ENCODE data around the gene IL24.

The IL24 gene

DNA sequence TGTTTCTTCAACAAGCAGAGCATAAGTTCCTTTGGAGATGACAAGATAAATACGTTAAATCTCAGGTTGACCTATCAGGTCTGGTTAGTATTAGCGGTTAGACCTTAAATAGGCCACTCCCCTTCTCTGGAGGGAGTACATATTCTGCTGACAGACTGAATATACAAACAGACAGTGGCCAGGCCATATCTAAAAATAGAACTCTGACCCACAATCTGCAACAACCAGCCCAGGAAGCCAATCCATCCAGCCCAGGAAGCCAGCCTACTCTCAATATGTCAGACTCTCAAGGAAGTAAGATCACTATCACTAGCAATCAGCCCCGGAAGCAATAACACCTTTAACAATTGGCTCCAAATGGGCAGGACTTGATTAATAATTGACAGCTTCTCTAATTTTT lies 25.1 kb upstream of the IL24 start:
- DNase-seq (ENCODE audit: low read depth in 1 of 2, low spot score in 1 of 2), result no peak
- H3K4me3 ChIP-seq (replicated peaks; ENCODE audit: insufficient read depth, low read length), result no peak overlapping the region
- no peak overlapping the region for H3K27ac ChIP-seq (replicated peaks)
- no peaks in the 10 kb centered on the region for H3K27me3 ChIP-seq (ENCODE audit: insufficient read depth, poor library complexity, severe bottlenecking)
- TF ChIP-seq, protein P1, sequence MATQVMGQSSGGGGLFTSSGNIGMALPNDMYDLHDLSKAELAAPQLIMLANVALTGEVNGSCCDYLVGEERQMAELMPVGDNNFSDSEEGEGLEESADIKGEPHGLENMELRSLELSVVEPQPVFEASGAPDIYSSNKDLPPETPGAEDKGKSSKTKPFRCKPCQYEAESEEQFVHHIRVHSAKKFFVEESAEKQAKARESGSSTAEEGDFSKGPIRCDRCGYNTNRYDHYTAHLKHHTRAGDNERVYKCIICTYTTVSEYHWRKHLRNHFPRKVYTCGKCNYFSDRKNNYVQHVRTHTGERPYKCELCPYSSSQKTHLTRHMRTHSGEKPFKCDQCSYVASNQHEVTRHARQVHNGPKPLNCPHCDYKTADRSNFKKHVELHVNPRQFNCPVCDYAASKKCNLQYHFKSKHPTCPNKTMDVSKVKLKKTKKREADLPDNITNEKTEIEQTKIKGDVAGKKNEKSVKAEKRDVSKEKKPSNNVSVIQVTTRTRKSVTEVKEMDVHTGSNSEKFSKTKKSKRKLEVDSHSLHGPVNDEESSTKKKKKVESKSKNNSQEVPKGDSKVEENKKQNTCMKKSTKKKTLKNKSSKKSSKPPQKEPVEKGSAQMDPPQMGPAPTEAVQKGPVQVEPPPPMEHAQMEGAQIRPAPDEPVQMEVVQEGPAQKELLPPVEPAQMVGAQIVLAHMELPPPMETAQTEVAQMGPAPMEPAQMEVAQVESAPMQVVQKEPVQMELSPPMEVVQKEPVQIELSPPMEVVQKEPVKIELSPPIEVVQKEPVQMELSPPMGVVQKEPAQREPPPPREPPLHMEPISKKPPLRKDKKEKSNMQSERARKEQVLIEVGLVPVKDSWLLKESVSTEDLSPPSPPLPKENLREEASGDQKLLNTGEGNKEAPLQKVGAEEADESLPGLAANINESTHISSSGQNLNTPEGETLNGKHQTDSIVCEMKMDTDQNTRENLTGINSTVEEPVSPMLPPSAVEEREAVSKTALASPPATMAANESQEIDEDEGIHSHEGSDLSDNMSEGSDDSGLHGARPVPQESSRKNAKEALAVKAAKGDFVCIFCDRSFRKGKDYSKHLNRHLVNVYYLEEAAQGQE (IDR thresholded peaks at IDR 0.05; ENCODE audit: insufficient replicate concordance, low read depth), result no peak
- TF ChIP-seq SPI1 (IDR thresholded peaks at IDR 0.05; ENCODE audit: borderline replicate concordance, low read depth) (no peak), POLR2AphosphoS5 (IDR thresholded peaks at IDR 0.05; ENCODE audit: low read depth) (no peak), GABPA (IDR thresholded peaks at IDR 0.05; ENCODE audit: low read depth) (no peak)
- TF ChIP-seq, protein P2, sequence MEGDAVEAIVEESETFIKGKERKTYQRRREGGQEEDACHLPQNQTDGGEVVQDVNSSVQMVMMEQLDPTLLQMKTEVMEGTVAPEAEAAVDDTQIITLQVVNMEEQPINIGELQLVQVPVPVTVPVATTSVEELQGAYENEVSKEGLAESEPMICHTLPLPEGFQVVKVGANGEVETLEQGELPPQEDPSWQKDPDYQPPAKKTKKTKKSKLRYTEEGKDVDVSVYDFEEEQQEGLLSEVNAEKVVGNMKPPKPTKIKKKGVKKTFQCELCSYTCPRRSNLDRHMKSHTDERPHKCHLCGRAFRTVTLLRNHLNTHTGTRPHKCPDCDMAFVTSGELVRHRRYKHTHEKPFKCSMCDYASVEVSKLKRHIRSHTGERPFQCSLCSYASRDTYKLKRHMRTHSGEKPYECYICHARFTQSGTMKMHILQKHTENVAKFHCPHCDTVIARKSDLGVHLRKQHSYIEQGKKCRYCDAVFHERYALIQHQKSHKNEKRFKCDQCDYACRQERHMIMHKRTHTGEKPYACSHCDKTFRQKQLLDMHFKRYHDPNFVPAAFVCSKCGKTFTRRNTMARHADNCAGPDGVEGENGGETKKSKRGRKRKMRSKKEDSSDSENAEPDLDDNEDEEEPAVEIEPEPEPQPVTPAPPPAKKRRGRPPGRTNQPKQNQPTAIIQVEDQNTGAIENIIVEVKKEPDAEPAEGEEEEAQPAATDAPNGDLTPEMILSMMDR (IDR thresholded peaks at IDR 0.05; ENCODE audit: insufficient read depth, low read length), result no peak

DNA sequence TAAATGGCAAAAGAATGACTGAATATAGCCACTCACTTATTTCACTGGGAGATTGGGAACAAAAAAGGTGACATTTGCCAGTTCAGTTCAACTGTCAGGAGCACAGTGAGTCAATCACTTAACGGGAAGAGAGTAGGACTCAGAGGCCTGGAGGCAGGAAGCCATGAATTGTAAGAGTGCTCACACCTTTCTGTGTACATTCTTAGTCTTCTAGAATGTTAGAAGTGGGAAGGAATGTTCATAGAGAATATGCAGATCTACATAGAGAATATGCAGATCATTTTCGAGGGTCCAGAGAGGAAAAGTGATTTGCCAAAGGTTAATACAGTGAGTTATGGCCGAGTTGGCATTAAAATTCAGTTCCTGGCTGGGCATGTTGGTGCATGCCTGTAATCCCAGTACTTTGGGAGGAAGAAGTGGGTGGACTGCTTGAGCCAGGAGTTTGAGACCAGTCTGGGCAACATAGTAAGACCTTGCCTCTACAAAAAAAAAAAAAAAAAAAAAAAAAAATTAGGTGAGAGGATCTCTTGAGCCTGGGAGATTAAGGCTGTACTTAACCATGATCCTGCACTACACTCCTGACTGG lies 23.5 kb upstream of the IL24 start:
- Histone ChIP-seq H3K27me3 (ENCODE audit: insufficient read depth, poor library complexity, severe bottlenecking) (no peaks in the 10 kb centered on the region), H3K4me3 (replicated peaks; ENCODE audit: insufficient read depth, low read length) (no peak overlapping the region), H3K27ac (replicated peaks) (no peak overlapping the region)
- TF ChIP-seq, protein P1 (IDR thresholded peaks at IDR 0.05; ENCODE audit: insufficient replicate concordance, low read depth), result no peak
- TF ChIP-seq SPI1 (IDR thresholded peaks at IDR 0.05; ENCODE audit: borderline replicate concordance, low read depth) (no peak), GABPA (IDR thresholded peaks at IDR 0.05; ENCODE audit: low read depth) (no peak), POLR2AphosphoS5 (IDR thresholded peaks at IDR 0.05; ENCODE audit: low read depth) (no peak)
- TF ChIP-seq, protein P2 (IDR thresholded peaks at IDR 0.05; ENCODE audit: insufficient read depth, low read length), result no peak
- no peak for DNase-seq (ENCODE audit: low read depth in 1 of 2, low spot score in 1 of 2)

DNA sequence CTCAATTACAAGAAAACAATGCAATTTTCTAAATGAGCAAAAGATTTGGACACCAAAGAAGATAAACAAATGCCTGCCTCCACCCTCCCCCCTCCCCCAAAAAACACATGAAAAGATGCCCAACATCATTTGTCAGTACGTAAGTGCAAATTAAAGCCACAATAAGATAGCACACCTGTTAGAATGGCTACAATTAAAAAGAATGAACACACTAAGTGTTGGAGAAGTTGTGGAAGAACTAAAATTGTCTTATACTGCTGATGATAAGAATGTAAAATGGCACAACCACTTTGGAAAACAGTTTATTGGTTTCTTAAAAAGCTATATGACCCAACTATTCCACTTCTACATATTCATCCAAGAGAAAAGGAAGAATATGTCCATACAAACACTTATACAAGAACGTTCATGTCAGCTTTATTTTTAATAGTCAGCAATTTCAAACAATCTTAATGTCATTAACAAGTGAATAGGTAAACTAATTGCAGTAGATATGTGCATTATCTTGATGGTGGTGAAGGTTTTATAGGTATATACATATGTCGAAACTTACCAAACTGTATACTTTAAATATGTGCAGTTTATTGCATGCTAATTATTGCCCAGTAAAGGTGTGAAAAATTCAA lies 21.4 kb upstream of the IL24 start:
- H3K4me3 ChIP-seq (replicated peaks; ENCODE audit: insufficient read depth, low read length), result no peak overlapping the region
- no peak overlapping the region for H3K27ac ChIP-seq (replicated peaks)
- no peak for DNase-seq (ENCODE audit: low read depth in 1 of 2, low spot score in 1 of 2)
- no peaks in the 10 kb centered on the region for H3K27me3 ChIP-seq (ENCODE audit: insufficient read depth, poor library complexity, severe bottlenecking)
- TF ChIP-seq, protein P2 (IDR thresholded peaks at IDR 0.05; ENCODE audit: insufficient read depth, low read length), result no peak
- TF ChIP-seq, protein P1 (IDR thresholded peaks at IDR 0.05; ENCODE audit: insufficient replicate concordance, low read depth), result no peak
- TF ChIP-seq POLR2AphosphoS5 (IDR thresholded peaks at IDR 0.05; ENCODE audit: low read depth), result no peak
- no peak for TF ChIP-seq SPI1 (IDR thresholded peaks at IDR 0.05; ENCODE audit: borderline replicate concordance, low read depth)

Measured in HL-60 (cell line).